ENCODE results near the gene IFNAR2. TPM values are rescaled to one million over a fixed set of nuclear protein-coding genes. Genes with fewer than 3 reads are reported as not detected.
"Not testable (repeated sequence)": the region's sequence is repeated elsewhere in the genome, so short reads cannot be mapped to it uniquely, and the experiment has no call there.

IFNAR2 gene
- total RNA-seq, 1 donor from 2014 or later: 34.5 TPM

- no peaks in the 10 kb centered on the region for H3K27me3 ChIP-seq (ENCODE audit: low read depth)
- H3K4me3 ChIP-seq: no peak overlapping the region
- H3K9me3 ChIP-seq: no peaks in the 10 kb centered on the region
- intact Hi-C loops (cut with DNase I): no loop called here
- TF ChIP-seq CTCF (IDR thresholded peaks at IDR 0.05): no peak
- ATAC-seq (no peak), DNase-seq (no peak)
- H3K4me1 ChIP-seq: peaks cover 18% of the 10 kb centered on the region
- peaks cover 24% of the 10 kb centered on the region for H3K36me3 ChIP-seq
- no peak overlapping the region for H3K27ac ChIP-seq
These were observed 10.7 kb downstream of the IFNAR2 start for GRCh38 chr21:33240404-33240803.

- no peak for ATAC-seq
- Histone ChIP-seq H3K4me1 (peaks cover 18% of the 10 kb centered on the region), H3K9me3 (no peaks in the 10 kb centered on the region), H3K4me3 (no peak overlapping the region), H3K27ac (no peak overlapping the region), H3K27me3 (ENCODE audit: low read depth) (no peaks in the 10 kb centered on the region), H3K36me3 (peaks cover 39% of the 10 kb centered on the region)
- intact Hi-C loops (cut with DNase I): no loop called here
- no peak for TF ChIP-seq CTCF (IDR thresholded peaks at IDR 0.05)
- DNase-seq: no peak
These were observed 12.1 kb downstream of the IFNAR2 start for GRCh38 chr21:33241846-33242245.

GRCh38 chr21:33242846-33243245, 13.1 kb downstream of the IFNAR2 start:
- H3K9me3 ChIP-seq; H3K27ac ChIP-seq; intact Hi-C loops (cut with DNase I); ATAC-seq; H3K4me3 ChIP-seq; DNase-seq; H3K27me3 ChIP-seq (ENCODE audit: low read depth): not testable (repeated sequence)
- Histone ChIP-seq H3K36me3 (peaks cover 49% of the 10 kb centered on the region), H3K4me1 (peaks cover 18% of the 10 kb centered on the region)

GRCh38 chr21:33244082-33244778, 14.5 kb downstream of the IFNAR2 start:
- DNase-seq (no peak), ATAC-seq (peak in 1 of 2 donors; percentile 25)
- TF ChIP-seq CTCF (IDR thresholded peaks at IDR 0.05): no peak
- no peak overlapping the region for H3K4me3 ChIP-seq
- H3K36me3 ChIP-seq: peaks cover 63% of the 10 kb centered on the region
- no peaks in the 10 kb centered on the region for H3K9me3 ChIP-seq
- H3K4me1 ChIP-seq: peaks cover 12% of the 10 kb centered on the region
- no peak overlapping the region for H3K27ac ChIP-seq
- intact Hi-C loops (cut with DNase I): no loop called here
- no peaks in the 10 kb centered on the region for H3K27me3 ChIP-seq (ENCODE audit: low read depth)

GRCh38 chr21:33244779-33245105, 15.0 kb downstream of the IFNAR2 start:
- no peak overlapping the region for H3K4me3 ChIP-seq
- no peaks in the 10 kb centered on the region for H3K9me3 ChIP-seq
- no peaks in the 10 kb centered on the region for H3K27me3 ChIP-seq (ENCODE audit: low read depth)
- intact Hi-C loops (cut with DNase I): no loop called here
- ATAC-seq: no peak
- DNase-seq: no peak
- H3K27ac ChIP-seq: no peak overlapping the region
- no peak for TF ChIP-seq CTCF (IDR thresholded peaks at IDR 0.05)
- H3K36me3 ChIP-seq: peaks cover 68% of the 10 kb centered on the region
- H3K4me1 ChIP-seq: peaks cover 11% of the 10 kb centered on the region

GRCh38 chr21:33245289-33245918, 15.7 kb downstream of the IFNAR2 start:
- DNase-seq (no peak), ATAC-seq (no peak)
- H3K4me3 ChIP-seq: no peak overlapping the region
- no peaks in the 10 kb centered on the region for H3K9me3 ChIP-seq
- intact Hi-C loops (cut with DNase I): no loop called here
- H3K4me1 ChIP-seq: peaks cover 11% of the 10 kb centered on the region
- TF ChIP-seq CTCF (IDR thresholded peaks at IDR 0.05): no peak
- H3K36me3 ChIP-seq: peaks cover 74% of the 10 kb centered on the region
- no peaks in the 10 kb centered on the region for H3K27me3 ChIP-seq (ENCODE audit: low read depth)
- no peak overlapping the region for H3K27ac ChIP-seq
